SK-N-SH (cell line): Measurements from ENCODE around the gene MAPK1.
"Not testable (repeated sequence)": the region's sequence is repeated elsewhere in the genome, so short reads cannot be mapped to it uniquely, and the experiment has no call there.

Experiments used
- CTCF ChIP-seq: fragments of 200-600 bp; sonication (generic); IDR thresholded peaks from 2 replicates; pipeline ENCODE4 v1.6.1; 2017; ENCODE audit warnings: antibody characterized with exemption, mild to moderate bottlenecking, moderate library complexity
- EZH2phosphoT487 ChIP-seq: fragments of 200-600 bp; sonication (generic); IDR thresholded peaks from 2 replicates; pipeline ENCODE4 v1.6.1; 2017; ENCODE audit warnings: low read depth, mixed run types, mild to moderate bottlenecking, antibody characterized with exemption, moderate library complexity, borderline replicate concordance
- MAX ChIP-seq: IDR thresholded peaks from 2 replicates; pipeline ENCODE4 v1.4.0; 2012; ENCODE audit warnings: low read depth
- POLR2AphosphoS5 ChIP-seq: IDR thresholded peaks from 2 replicates; pipeline ENCODE4 v1.6.1; 2012; ENCODE audit warnings: low read depth, low read length
- USF2 ChIP-seq: fragments of 150-350 bp; IDR thresholded peaks from 2 replicates; pipeline ENCODE4 v1.6.1; 2017; ENCODE audit warnings: antibody characterized with exemption, low read length, low read depth, borderline replicate concordance
- YY1 ChIP-seq: IDR thresholded peaks from 2 replicates; pipeline ENCODE4 v1.4.0; 2012; ENCODE audit warnings: low read depth, mild to moderate bottlenecking

- TF ChIP-seq EZH2phosphoT487, YY1, MAX, CTCF, POLR2AphosphoS5, USF2: not testable (repeated sequence)
These were observed 142.9 kb downstream of the MAPK1 start for GRCh38 chr22:21724496-21724895.
